22Rv1 (cell line): ENCODE results near the gene KRTAP5-8.
"Not testable (repeated sequence)": the region's sequence is repeated elsewhere in the genome, so short reads cannot be mapped to it uniquely, and the experiment has no call there.

Source experiments
- H3K27ac ChIP-seq: fragments of 450-650 bp; 2 replicates; pipeline ENCODE4 v1.5.1; 2017
- ZFX ChIP-seq: fragments of 450-650 bp; IDR thresholded peaks from 2 replicates; pipeline ENCODE4 v1.6.1; 2017; ENCODE audit warnings: antibody characterized with exemption, borderline replicate concordance
- TF ChIP-seq, protein P1 (sequence below): fragments of 450-650 bp; IDR thresholded peaks from 2 replicates; pipeline ENCODE4 v1.5.1; 2017; ENCODE audit warnings: mild to moderate bottlenecking

KRTAP5-8 gene, protein sequence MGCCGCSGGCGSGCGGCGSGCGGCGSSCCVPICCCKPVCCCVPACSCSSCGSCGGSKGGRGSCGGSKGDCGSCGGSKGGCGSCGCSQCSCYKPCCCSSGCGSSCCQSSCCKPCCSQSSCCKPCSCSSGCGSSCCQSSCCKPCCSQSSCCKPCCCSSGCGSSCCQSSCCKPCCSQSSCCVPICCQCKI

DNA sequence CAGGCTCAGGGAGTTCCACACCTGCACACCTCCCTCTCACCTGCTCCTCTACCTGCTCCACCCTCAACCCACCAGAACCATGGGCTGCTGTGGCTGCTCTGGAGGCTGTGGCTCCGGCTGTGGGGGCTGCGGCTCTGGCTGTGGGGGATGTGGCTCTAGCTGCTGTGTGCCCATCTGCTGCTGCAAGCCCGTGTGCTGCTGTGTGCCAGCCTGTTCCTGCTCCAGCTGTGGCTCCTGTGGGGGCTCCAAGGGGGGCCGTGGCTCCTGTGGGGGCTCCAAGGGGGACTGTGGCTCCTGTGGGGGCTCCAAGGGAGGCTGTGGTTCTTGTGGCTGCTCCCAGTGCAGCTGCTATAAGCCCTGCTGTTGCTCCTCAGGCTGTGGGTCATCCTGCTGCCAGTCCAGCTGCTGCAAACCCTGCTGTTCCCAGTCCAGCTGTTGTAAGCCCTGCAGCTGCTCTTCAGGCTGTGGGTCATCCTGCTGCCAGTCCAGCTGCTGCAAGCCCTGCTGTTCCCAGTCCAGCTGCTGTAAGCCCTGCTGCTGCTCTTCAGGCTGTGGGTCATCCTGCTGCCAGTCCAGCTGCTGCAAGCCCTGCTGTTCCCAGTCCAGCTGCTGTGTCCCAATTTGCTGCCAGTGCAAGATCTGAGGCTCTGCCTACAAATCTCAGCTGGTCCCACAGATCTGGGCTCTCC is at the start of gene KRTAP5-8:
Gene KRTAP5-8, plus strand, starts transcription at position 49 of the 689 bp plus-strand sequence. Its CDS starts 31 bp downstream, at position 80.
- not testable (repeated sequence) for H3K27ac ChIP-seq

- H3K27ac ChIP-seq = no peak overlapping the region
- TF ChIP-seq, protein P1, sequence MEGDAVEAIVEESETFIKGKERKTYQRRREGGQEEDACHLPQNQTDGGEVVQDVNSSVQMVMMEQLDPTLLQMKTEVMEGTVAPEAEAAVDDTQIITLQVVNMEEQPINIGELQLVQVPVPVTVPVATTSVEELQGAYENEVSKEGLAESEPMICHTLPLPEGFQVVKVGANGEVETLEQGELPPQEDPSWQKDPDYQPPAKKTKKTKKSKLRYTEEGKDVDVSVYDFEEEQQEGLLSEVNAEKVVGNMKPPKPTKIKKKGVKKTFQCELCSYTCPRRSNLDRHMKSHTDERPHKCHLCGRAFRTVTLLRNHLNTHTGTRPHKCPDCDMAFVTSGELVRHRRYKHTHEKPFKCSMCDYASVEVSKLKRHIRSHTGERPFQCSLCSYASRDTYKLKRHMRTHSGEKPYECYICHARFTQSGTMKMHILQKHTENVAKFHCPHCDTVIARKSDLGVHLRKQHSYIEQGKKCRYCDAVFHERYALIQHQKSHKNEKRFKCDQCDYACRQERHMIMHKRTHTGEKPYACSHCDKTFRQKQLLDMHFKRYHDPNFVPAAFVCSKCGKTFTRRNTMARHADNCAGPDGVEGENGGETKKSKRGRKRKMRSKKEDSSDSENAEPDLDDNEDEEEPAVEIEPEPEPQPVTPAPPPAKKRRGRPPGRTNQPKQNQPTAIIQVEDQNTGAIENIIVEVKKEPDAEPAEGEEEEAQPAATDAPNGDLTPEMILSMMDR = no peak
- TF ChIP-seq ZFX = no peak
These were observed 49.0 kb upstream of the KRTAP5-8 start for GRCh38 chr11:71488681-71489270.

DNA sequence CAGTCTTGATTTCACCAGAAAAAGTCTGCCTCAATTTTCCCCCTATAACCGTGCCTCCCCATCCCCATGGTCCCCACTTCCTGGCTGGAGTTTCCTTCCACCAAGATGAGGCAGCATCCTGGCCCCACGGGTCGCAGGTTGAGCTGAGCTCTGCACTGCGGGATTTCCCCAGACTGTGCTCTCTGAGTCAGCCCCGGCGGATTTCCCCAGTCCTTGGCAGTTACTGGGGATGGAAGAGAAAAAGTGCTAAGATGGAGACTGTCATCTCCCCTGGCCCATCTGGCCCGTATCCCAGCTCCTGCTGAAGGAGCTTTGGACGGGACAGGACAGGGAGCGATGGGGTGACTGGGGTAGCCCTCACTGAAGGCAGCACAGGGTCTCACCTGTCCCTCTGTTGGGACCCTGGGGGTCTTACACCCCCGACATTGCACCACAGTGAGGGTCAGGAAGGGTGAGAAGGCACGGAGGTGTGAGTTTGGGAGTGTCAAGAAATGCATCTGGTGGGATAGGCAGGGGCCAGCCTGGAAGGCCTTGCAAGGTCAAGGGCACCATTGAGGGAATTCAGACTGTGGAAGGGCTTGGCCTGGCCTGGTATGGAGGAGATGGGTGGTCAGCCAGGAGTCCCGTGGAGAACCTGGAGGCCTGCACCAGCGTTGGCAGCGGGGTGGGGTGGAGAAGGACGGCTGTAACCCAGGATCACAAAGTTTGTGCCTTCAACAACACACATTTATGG is 48.3 kb upstream of the KRTAP5-8 start:
- no peak for TF ChIP-seq ZFX
- TF ChIP-seq, protein P1 = no peak
- no peak overlapping the region for H3K27ac ChIP-seq

- no peak for TF ChIP-seq ZFX
- TF ChIP-seq, protein P1 = no peak
- H3K27ac ChIP-seq = no peak overlapping the region
These were observed 47.6 kb upstream of the KRTAP5-8 start for GRCh38 chr11:71490044-71490730.

DNA sequence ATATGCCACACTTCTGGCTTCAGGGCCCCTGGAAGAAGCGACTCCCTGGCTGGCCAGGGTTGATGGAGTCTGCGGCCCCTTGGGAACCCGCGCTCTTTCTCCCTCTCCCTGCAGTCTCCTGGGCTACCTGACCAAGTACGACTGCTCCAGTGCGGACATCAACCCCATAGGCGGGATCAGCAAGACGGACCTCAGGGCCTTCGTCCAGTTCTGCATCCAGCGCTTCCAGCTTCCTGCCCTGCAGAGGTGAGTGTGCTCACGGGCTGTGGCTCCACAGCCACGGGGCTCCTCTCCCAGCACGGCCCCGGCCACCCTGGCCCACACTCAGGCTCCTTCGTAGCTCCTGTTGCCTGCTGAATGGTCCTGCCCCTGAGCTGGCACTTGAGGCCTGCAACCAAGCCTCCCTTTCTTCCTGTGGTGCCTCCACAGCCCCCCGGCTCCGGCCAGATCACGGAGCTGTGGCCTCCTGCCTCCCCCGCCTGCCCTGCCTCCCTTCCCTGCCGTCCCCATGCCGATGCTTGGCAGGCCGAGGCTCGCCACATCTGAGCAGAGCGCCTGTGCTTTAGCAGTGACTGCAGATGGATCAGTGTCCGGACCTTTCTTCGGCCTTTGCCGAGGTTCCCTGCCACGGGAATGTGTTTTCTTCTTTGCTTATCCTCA is 47.0 kb upstream of the KRTAP5-8 start:
- TF ChIP-seq ZFX = no peak
- TF ChIP-seq, protein P1 = no peak
- no peak overlapping the region for H3K27ac ChIP-seq

DNA sequence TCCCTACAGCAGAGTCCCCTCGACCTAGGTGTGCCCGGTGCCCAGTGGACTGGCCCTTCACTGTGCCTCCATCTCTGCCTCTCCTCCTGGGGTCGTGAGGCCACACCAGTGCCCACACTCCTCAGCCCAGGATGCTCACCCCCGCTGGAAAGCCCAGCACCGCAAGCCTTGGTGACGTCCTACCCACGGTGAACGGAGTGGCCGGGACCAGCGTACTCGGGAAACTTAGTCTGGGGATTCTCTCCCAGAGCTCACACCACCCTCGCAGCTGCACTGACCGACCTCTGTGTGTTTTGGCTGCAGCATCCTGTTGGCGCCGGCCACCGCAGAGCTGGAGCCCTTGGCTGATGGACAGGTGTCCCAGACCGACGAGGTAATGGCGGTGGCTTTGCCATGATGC is 46.3 kb upstream of the KRTAP5-8 start:
- TF ChIP-seq, protein P1 = no peak
- no peak for TF ChIP-seq ZFX
- no peak overlapping the region for H3K27ac ChIP-seq

GRCh38 chr11:71491940-71492339 is 45.9 kb upstream of the KRTAP5-8 start:
- no peak overlapping the region for H3K27ac ChIP-seq
- TF ChIP-seq ZFX = no peak
- TF ChIP-seq, protein P1 = no peak
